IMR-90 (cell line): ENCODE measurements around the gene CAPN9. TPM values are rescaled to one million over a fixed set of nuclear protein-coding genes. Genes with fewer than 3 reads are reported as not detected.

Experiments
- ATAC-seq: fragments of 200-7000 bp; cut with Tn5 transposase; 2 replicates; pipeline ENCODE4 v1.9.1; 2020; ENCODE audit warnings: low read depth, mild to moderate bottlenecking, moderate library complexity
- BruUV-seq: library from RNA; stranded (reverse); fragments of 400-500 nt; replicated peaks from 2 replicates; lab custom pipeline; 2021; lab: Mats Ljungman, UMichigan
- CTCF ChIA-PET: fragments of 300-600 bp; formaldehyde crosslinking; extraction: SDS; loops from one replicate; lab custom pipeline; 2021; ENCODE audit warnings: antibody characterized with exemption; lab: Yijun Ruan, JAX
- POLR2A ChIA-PET: fragments of 300-600 bp; sonication (Branson Sonifier 250); formaldehyde crosslinking; loops from one replicate; lab custom pipeline; 2022; ENCODE audit warnings: antibody characterized with exemption; ENCODE audit not compliant: unreplicated experiment; lab: Charles Lee
- DNase-seq: peaks from one replicate; pipeline ENCODE4 v3.0.0; 2013
- H2AFZ ChIP-seq: replicated peaks from 2 replicates; pipeline ENCODE3; 2013; ENCODE audit warnings: low read length, mild to moderate bottlenecking; ENCODE audit not compliant: poor library complexity
- H2AK5ac ChIP-seq: 2 replicates; pipeline ENCODE4 v1.6.1; 2013; ENCODE audit warnings: low read depth, low read length, inconsistent platforms
- H2AK9ac ChIP-seq: replicated peaks from 2 replicates; pipeline ENCODE3; 2013; ENCODE audit warnings: mild to moderate bottlenecking, low read depth, low read length, moderate library complexity; ENCODE audit not compliant: poor library complexity
- H2BK120ac ChIP-seq: 2 replicates; pipeline ENCODE4 v1.6.1; 2013; ENCODE audit warnings: low read depth, low read length, inconsistent platforms
- H2BK15ac ChIP-seq: 3 replicates; pipeline ENCODE4 v1.6.1; 2013; ENCODE audit warnings: low read depth, low read length, inconsistent platforms
- H2BK20ac ChIP-seq: 2 replicates; pipeline ENCODE4 v1.6.1; 2013; ENCODE audit warnings: low read depth, mild to moderate bottlenecking, inconsistent platforms, low read length, moderate library complexity
- H2BK5ac ChIP-seq: 2 replicates; pipeline ENCODE4 v1.6.1; 2013; ENCODE audit warnings: mild to moderate bottlenecking, low read depth, low read length, inconsistent platforms; ENCODE audit not compliant: poor library complexity, severe bottlenecking
- H3K14ac ChIP-seq: replicated peaks from 2 replicates; pipeline ENCODE4 v1.6.1; 2013; ENCODE audit warnings: low read depth, low read length, inconsistent platforms
- H3K18ac ChIP-seq: 2 replicates; pipeline ENCODE4 v1.6.1; 2013; ENCODE audit warnings: low read depth, low read length, control low read depth
- H3K23ac ChIP-seq: 2 replicates; pipeline ENCODE4 v1.6.1; 2013; ENCODE audit warnings: low read depth, low read length, inconsistent platforms
- H3K27ac ChIP-seq: 2 replicates; pipeline ENCODE4 v1.5.1; 2013; ENCODE audit warnings: mild to moderate bottlenecking, control low read depth, low read length; ENCODE audit not compliant: insufficient read depth
- H3K27me3 ChIP-seq: 2 replicates; pipeline ENCODE4 v1.6.1; 2013; ENCODE audit warnings: low read length; ENCODE audit not compliant: control insufficient read depth, insufficient read depth
- H3K36me3 ChIP-seq: 2 replicates; pipeline ENCODE4 v1.6.1; 2013; ENCODE audit warnings: low read length, mixed read lengths; ENCODE audit not compliant: control insufficient read depth, insufficient read depth
- H3K4ac ChIP-seq: 2 replicates; pipeline ENCODE4 v1.6.1; 2013; ENCODE audit warnings: low read depth, low read length, inconsistent platforms
- H3K4me1 ChIP-seq: 2 replicates; pipeline ENCODE4 v1.6.1; 2013; ENCODE audit warnings: low read length, mixed read lengths; ENCODE audit not compliant: control insufficient read depth, insufficient read depth
- H3K4me2 ChIP-seq: 2 replicates; pipeline ENCODE4 v1.6.1; 2013; ENCODE audit warnings: low read depth, mild to moderate bottlenecking, control low read depth, low read length, moderate library complexity
- H3K4me3 ChIP-seq: 2 replicates; pipeline ENCODE4 v1.5.1; 2013; ENCODE audit warnings: low read depth, mild to moderate bottlenecking, control low read depth, low read length, moderate library complexity; ENCODE audit not compliant: insufficient read depth
- H3K56ac ChIP-seq: 2 replicates; pipeline ENCODE4 v1.6.1; 2013; ENCODE audit warnings: low read length, inconsistent platforms; ENCODE audit not compliant: insufficient read depth; ENCODE audit errors: extremely low read depth
- H3K79me1 ChIP-seq, 2 experiments: 2 replicates each; pipeline ENCODE4 v1.6.1; 2013; ENCODE audit warnings: low read length in 2 of 2, inconsistent platforms in 1 of 2, low read depth in 1 of 2
- H3K9ac ChIP-seq: 2 replicates; pipeline ENCODE4 v1.6.1; 2013; ENCODE audit warnings: low read depth, low read length, control low read depth
- H3K9me1 ChIP-seq: 2 replicates; pipeline ENCODE4 v1.6.1; 2013; ENCODE audit warnings: low read length, inconsistent platforms; ENCODE audit not compliant: insufficient read depth
- H3K9me3 ChIP-seq: 2 replicates; pipeline ENCODE4 v1.6.1; 2013; ENCODE audit warnings: low read length; ENCODE audit not compliant: control insufficient read depth, insufficient read depth
- H4K20me1 ChIP-seq: 2 replicates; pipeline ENCODE4 v1.6.1; 2013; ENCODE audit warnings: low read length, inconsistent platforms; ENCODE audit not compliant: insufficient read depth
- H4K5ac ChIP-seq: 2 replicates; pipeline ENCODE4 v1.6.1; 2013; ENCODE audit warnings: mild to moderate bottlenecking, low read depth, low read length, control low read depth
- H4K8ac ChIP-seq, 2 experiments: 2 replicates each; pipeline ENCODE4 v1.6.1; 2013; ENCODE audit warnings: low read depth in 2 of 2, low read length in 2 of 2, control low read depth in 1 of 2, inconsistent platforms in 1 of 2
- H4K91ac ChIP-seq: 2 replicates; pipeline ENCODE4 v1.6.1; 2013; ENCODE audit warnings: low read depth, low read length, inconsistent platforms; ENCODE audit not compliant: insufficient read depth
- CEBPB ChIP-seq: IDR thresholded peaks from 2 replicates; pipeline ENCODE4 v1.6.1; 2012; ENCODE audit warnings: low read depth, low read length, improper control_type of control experiment
- MAZ ChIP-seq: IDR thresholded peaks from 2 replicates; pipeline ENCODE4 v1.6.1; 2012; ENCODE audit warnings: low read depth, mild to moderate bottlenecking, low read length, improper control_type of control experiment, moderate library complexity, borderline replicate concordance
- RAD21 ChIP-seq: IDR thresholded peaks from 2 replicates; pipeline ENCODE4 v1.6.1; 2012; ENCODE audit warnings: low read length, improper control_type of control experiment
- RFX5 ChIP-seq: IDR thresholded peaks from 2 replicates; pipeline ENCODE4 v1.8.0; 2012; ENCODE audit warnings: low read depth, mild to moderate bottlenecking, low read length, moderate library complexity
- WGBS, 2 experiments: methylation state at CpG; one replicate each; pipeline versions ENCODE4 v1.1.5 to v1.1.7; 2013; ENCODE audit warnings: missing lambda C conversion rate in 2 of 2; ENCODE audit not compliant: insufficient read length in 1 of 2; ENCODE audit errors: extremely low coverage in 2 of 2; 5-methylcytosine and 5-hydroxymethylcytosine counted together
- dilution Hi-C: fragments of 300-500 bp; cut with HindIII; formaldehyde crosslinking; loops from one replicate; pipeline ENCODE4 v1.14.3; 2018; ENCODE audit warnings: low sequenced_read_pairs; ENCODE audit not compliant: unreplicated experiment
- in situ Hi-C: fragments of 300-500 bp; cut with MboI; formaldehyde crosslinking; loops from 3 replicates; pipeline ENCODE4 v1.14.3; 2019; ENCODE audit warnings: low sequenced_read_pairs, inconsistent platforms, mixed read lengths
- intact Hi-C: fragments of 100-400 bp; cut with micrococcal nuclease; formaldehyde crosslinking; loops from 2 replicates; pipeline ENCODE4 v1.10.0; 2022
- polyA plus RNA-seq, 3 experiments: library from polyadenylated mRNA; depleted of rRNA; stranded (reverse); fragments of >200 nt; gene quantifications; 2 replicates each; pipeline ENCODE4 v1.2.3, GENCODE V29; 2012; ENCODE audit warnings: low replicate concordance in 1 of 3
- total RNA-seq: library from RNA; depleted of rRNA; stranded (reverse); fragments of >200 nt; gene quantifications from 2 replicates; pipeline ENCODE4 v1.2.3, GENCODE V29; 2012
- TF ChIP-seq, protein P1 (sequence below): fragments of 150-350 bp; IDR thresholded peaks from 2 replicates; pipeline ENCODE4 v1.6.1; 2017; ENCODE audit warnings: mild to moderate bottlenecking, antibody characterized with exemption, low read length, low read depth
- TF ChIP-seq, protein P2 (sequence below): fragments of 150-350 bp; IDR thresholded peaks from 2 replicates; pipeline ENCODE4 v1.6.1; 2016; ENCODE audit warnings: low read depth, mild to moderate bottlenecking, low read length, moderate library complexity, borderline replicate concordance
- TF ChIP-seq, protein P3 (sequence below): conservative IDR thresholded peaks from 2 replicates; pipeline ENCODE4 v1.5.1; 2012; ENCODE audit warnings: mild to moderate bottlenecking, low read depth, low read length, improper control_type of control experiment

Gene CAPN9
- total and polyA plus RNA-seq, 2 of the 4 experiments (the other 2 are of a cell fraction) = not detected

DNA sequence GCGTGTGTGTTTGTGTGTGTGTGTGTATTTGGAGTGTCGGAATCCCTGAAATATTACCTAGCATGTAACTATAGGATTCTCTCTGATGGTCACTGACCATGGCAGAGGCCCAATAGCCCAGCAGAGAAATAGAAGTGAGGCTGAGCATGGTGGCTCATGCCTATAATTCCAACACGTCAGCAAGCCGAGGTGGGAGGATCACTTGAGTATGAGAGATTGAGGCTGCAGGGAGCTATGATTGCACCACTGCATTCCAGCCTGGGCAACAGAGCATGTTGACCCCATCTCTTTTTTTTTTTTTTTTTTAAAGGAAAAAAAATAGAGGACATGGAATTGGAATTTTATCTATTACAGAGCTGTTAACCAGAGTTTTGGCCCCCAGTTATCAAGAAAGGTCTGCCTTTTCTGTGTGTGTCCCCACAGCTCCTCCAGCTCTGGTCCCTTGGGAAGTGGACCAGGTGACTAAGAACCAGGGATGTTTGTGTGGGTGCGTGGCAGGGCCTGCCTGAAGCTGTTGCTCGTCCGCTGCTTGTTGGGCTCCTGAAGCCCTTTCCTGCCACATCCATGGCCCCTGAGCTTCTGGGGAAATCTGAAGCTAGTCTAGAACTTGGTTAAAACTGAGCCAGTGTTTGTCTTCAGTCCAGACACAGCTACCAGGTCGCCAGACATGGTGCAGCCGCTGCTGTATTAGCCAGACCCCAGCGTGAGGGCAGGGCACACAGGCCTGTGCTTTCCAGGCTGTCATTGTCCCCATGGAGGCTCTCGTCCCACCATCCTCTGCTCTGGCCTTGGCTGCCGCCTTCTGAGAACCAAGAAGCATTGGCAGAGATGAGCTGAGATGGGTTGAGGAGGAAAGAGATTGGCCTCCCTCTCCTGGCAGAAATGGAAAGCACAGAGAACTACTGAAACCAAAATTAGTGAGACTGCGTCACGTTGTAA is 25.5 kb downstream of the CAPN9 start (continued):
- TF ChIP-seq RAD21 = peak; percentile 65
- peak; percentile 66 for TF ChIP-seq CEBPB

DNA sequence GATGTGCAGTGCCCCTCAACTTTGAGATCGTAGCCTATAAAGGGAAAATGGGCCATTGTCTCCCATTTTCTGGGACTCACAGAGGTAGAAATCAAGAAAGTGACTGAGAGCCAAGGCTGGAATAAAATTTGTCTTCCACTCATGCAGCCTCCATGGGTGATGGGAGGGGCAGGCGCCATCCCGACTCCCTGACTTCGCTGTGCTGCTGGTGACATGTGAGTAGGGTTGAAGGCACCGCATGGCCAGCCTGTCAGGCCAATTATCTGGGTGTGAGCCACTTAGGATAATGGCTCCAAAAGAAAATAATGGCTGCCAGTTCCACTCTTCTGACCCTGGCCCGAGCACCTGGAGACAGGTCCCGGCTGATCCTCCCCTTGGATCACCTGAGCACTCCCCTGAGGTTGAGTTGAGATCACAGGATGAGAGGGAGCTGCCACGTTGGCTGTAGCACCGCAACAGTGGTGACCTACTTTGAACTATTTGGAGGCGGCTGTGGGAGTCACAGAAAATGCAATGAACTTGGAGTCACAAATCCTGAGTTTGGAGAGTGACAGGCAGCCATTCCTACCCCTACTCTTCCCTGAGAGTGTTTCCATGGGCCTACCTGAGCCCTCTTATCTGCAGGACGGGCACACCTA is 26.3 kb downstream of the CAPN9 start:
- Histone ChIP-seq H4K5ac (no peak overlapping the region), H4K20me1 (no peaks in the 10 kb centered on the region), H2BK120ac (no peak overlapping the region), H3K14ac (no peak overlapping the region), H3K79me1 (no peaks in the 10 kb centered on the region), H3K27me3 (peaks cover 7% of the 10 kb centered on the region; the same call in 1 of the 2 replicates), H3K4me1 (peaks cover 13% of the 10 kb centered on the region), H2BK15ac (no peak overlapping the region), H2BK20ac (no peak overlapping the region), H3K18ac (no peak overlapping the region), H4K8ac (no peak overlapping the region), H3K23ac (no peak overlapping the region), H3K27ac (no peak overlapping the region), H2AK9ac (no peak overlapping the region), H3K4ac (no peak overlapping the region), H2AK5ac (no peak overlapping the region), H3K9ac (no peak overlapping the region), H3K56ac (no peak overlapping the region), H2BK5ac (no peak overlapping the region), H3K9me1 (no peaks in the 10 kb centered on the region), H3K36me3 (no peaks in the 10 kb centered on the region), H3K4me3 (no peak overlapping the region), H3K4me2 (no peak overlapping the region), H4K91ac (no peak overlapping the region), H2AFZ (no peak overlapping the region), H3K9me3 (no peaks in the 10 kb centered on the region)
- dilution Hi-C loops = no loop called here
- WGBS, 2 experiments = 71% methylated on average over 5 of the region's 11 CpGs; no CpG with 5 or more reads in 1 of the 2 experiments
- no peak for ATAC-seq
- POLR2A ChIA-PET = no interaction called here
- no TSS peak for BruUV-seq
- in situ Hi-C loops = loop anchor here (10.0 kb wide), 1 partner anchor 129 kb away; the partner anchor contains the start of gene COG2
- CTCF ChIA-PET = interaction anchor here (1.2 to 1.7 kb wide), 2 partner anchors 130 to 132 kb away, joined by 7 to 10 read pairs; no protein-coding TSS in a partner anchor
- intact Hi-C loops = loop anchor here (1.0 to 10.0 kb wide), 5 partner anchors 91 to 463 kb away; partner anchors contain the start of genes COG2 and PGBD5
- TF ChIP-seq, protein P1, sequence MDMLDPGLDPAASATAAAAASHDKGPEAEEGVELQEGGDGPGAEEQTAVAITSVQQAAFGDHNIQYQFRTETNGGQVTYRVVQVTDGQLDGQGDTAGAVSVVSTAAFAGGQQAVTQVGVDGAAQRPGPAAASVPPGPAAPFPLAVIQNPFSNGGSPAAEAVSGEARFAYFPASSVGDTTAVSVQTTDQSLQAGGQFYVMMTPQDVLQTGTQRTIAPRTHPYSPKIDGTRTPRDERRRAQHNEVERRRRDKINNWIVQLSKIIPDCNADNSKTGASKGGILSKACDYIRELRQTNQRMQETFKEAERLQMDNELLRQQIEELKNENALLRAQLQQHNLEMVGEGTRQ = no peak
- TF ChIP-seq, protein P2, sequence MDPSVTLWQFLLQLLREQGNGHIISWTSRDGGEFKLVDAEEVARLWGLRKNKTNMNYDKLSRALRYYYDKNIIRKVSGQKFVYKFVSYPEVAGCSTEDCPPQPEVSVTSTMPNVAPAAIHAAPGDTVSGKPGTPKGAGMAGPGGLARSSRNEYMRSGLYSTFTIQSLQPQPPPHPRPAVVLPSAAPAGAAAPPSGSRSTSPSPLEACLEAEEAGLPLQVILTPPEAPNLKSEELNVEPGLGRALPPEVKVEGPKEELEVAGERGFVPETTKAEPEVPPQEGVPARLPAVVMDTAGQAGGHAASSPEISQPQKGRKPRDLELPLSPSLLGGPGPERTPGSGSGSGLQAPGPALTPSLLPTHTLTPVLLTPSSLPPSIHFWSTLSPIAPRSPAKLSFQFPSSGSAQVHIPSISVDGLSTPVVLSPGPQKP = no peak
- TF ChIP-seq, protein P3, sequence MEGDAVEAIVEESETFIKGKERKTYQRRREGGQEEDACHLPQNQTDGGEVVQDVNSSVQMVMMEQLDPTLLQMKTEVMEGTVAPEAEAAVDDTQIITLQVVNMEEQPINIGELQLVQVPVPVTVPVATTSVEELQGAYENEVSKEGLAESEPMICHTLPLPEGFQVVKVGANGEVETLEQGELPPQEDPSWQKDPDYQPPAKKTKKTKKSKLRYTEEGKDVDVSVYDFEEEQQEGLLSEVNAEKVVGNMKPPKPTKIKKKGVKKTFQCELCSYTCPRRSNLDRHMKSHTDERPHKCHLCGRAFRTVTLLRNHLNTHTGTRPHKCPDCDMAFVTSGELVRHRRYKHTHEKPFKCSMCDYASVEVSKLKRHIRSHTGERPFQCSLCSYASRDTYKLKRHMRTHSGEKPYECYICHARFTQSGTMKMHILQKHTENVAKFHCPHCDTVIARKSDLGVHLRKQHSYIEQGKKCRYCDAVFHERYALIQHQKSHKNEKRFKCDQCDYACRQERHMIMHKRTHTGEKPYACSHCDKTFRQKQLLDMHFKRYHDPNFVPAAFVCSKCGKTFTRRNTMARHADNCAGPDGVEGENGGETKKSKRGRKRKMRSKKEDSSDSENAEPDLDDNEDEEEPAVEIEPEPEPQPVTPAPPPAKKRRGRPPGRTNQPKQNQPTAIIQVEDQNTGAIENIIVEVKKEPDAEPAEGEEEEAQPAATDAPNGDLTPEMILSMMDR = no peak
- TF ChIP-seq MAZ (no peak), RFX5 (no peak)
- DNase-seq = no peak
